ENCODE measurements around the gene PIP4K2A.

DNA sequence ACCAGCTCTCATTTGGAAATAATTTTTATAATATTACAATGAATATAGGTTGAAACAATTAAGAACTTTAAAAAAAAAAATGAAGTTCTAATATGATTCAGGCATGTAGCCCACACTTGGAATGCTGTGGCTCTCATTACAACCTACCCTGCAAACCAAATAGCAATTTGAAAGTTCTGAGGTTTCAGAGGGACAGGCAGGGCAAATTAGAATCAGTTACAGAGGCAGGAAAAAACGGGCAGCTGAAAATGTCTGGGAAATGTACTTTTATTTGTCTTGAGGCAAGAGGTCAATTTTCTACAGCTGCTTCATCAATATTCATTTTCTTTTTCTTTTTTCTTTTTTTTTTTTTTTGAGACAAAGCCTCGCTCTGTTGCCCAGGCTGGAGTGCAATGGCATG lies 95.3 kb downstream of the PIP4K2A start:
- TF ChIP-seq SUZ12 (IDR thresholded peaks at IDR 0.05; ENCODE audit: extremely low read depth, insufficient read depth, insufficient read length) (no peak), YY1 (IDR thresholded peaks at IDR 0.05; ENCODE audit: insufficient read depth, insufficient read length) (no peak), ZNF274 (IDR thresholded peaks at IDR 0.05; ENCODE audit: low read depth, low read length) (no peak)
